OCI-LY3 (cell line): ENCODE measurements around the gene CRHBP.
"Not testable (repeated sequence)": the region's sequence is repeated elsewhere in the genome, so short reads cannot be mapped to it uniquely, and the experiment has no call there.

Experiments
- H2AFZ ChIP-seq: fragments of 200-600, 300-600 bp; shearing (Covaris generic); 2 replicates; pipeline ENCODE4 v1.6.0; 2014; ENCODE audit warnings: antibody characterized with exemption, low read depth, low read length
- H3K27ac ChIP-seq: fragments of 200-600, 300-600 bp; sonication (generic); 2 replicates; pipeline ENCODE4 v1.5.1; 2014; ENCODE audit warnings: mild to moderate bottlenecking, low read length, moderate library complexity, mixed read lengths
- H3K27me3 ChIP-seq: fragments of 200-600, 300-600 bp; sonication (generic); 2 replicates; pipeline ENCODE4 v1.6.1; 2014; ENCODE audit warnings: low read depth, low read length, mixed read lengths
- H3K36me3 ChIP-seq: fragments of 200-600, 300-600 bp; sonication (generic); replicated peaks from 2 replicates; pipeline ENCODE3; 2014; ENCODE audit warnings: low read depth, low read length, mixed read lengths
- H3K4me1 ChIP-seq: fragments of 300-600, 200-600 bp; sonication (generic); 2 replicates; pipeline ENCODE4 v1.6.1; 2014; ENCODE audit warnings: low read length, mixed read lengths
- H3K4me2 ChIP-seq: fragments of 200-600, 300-600 bp; sonication (generic); 2 replicates; pipeline ENCODE4 v1.6.1; 2014; ENCODE audit warnings: low read length, mixed read lengths
- H3K4me3 ChIP-seq: fragments of 300-600, 200-600 bp; sonication (generic); 2 replicates; pipeline ENCODE4 v1.5.1; 2014; ENCODE audit warnings: antibody characterized with exemption, mild to moderate bottlenecking, low read length, moderate library complexity
- H3K79me2 ChIP-seq: fragments of 300-600, 200-600 bp; shearing (Covaris generic); 2 replicates; pipeline ENCODE4 v1.6.1; 2014; ENCODE audit warnings: mild to moderate bottlenecking, low read length, mixed read lengths
- H3K9ac ChIP-seq: fragments of 300-600, 200-600 bp; shearing (Covaris generic); 2 replicates; pipeline ENCODE4 v1.6.0; 2014; ENCODE audit warnings: mild to moderate bottlenecking, low read length, moderate library complexity
- H3K9me3 ChIP-seq: fragments of 200-600, 300-600 bp; shearing (Covaris generic); 2 replicates; pipeline ENCODE4 v1.6.1; 2014; ENCODE audit warnings: low read length, mixed read lengths; ENCODE audit not compliant: insufficient read depth
- H4K20me1 ChIP-seq: fragments of 200-600, 300-600 bp; sonication (generic); 2 replicates; pipeline ENCODE4 v1.6.1; 2016; ENCODE audit warnings: low read length, mixed read lengths; ENCODE audit not compliant: insufficient read depth
- CTCF ChIP-seq: fragments of 200-600, 300-600 bp; sonication (generic); IDR thresholded peaks from 2 replicates; pipeline ENCODE4 v1.5.1; 2014; ENCODE audit warnings: antibody characterized with exemption, low read length, low read depth
- EZH2phosphoT487 ChIP-seq: fragments of 200-600 bp; shearing (Covaris generic); IDR thresholded peaks from 2 replicates; pipeline ENCODE4 v1.6.1; 2018; ENCODE audit warnings: antibody characterized with exemption, mixed run types, low read depth

Gene CRHBP

GRCh38 chr5:76983468-76983867 lies 30.6 kb downstream of the CRHBP start:
- peaks cover 5% of the 10 kb centered on the region; the same call in 1 of the 2 replicates for H3K4me1 ChIP-seq
- no peaks in the 10 kb centered on the region for H3K36me3 ChIP-seq
- TF ChIP-seq CTCF (no peak), EZH2phosphoT487 (no peak)
- H2AFZ ChIP-seq: no peak overlapping the region
- no peak overlapping the region for H3K4me3 ChIP-seq
- H3K9me3 ChIP-seq: no peaks in the 10 kb centered on the region
- no peak overlapping the region for H3K9ac ChIP-seq
- H3K27ac ChIP-seq: no peak overlapping the region
- H3K27me3 ChIP-seq: no peaks in the 10 kb centered on the region
- H4K20me1 ChIP-seq: no peaks in the 10 kb centered on the region
- H3K4me2 ChIP-seq: no peak overlapping the region
- no peaks in the 10 kb centered on the region for H3K79me2 ChIP-seq

- H3K4me2 ChIP-seq: no peak overlapping the region
Measured at GRCh38 chr5:76986825-76987526, 34.1 kb downstream of the CRHBP start.

GRCh38 chr5:76990899-76991459 lies 38.1 kb downstream of the CRHBP start:
- Histone ChIP-seq H3K9me3 (no peaks in the 10 kb centered on the region), H3K4me2 (no peak overlapping the region), H3K36me3 (no peaks in the 10 kb centered on the region), H3K79me2 (no peaks in the 10 kb centered on the region), H2AFZ (no peak overlapping the region), H3K4me3 (no peak overlapping the region), H3K27ac (no peak overlapping the region), H3K27me3 (no peaks in the 10 kb centered on the region), H3K4me1 (peaks cover 5% of the 10 kb centered on the region; the same call in 1 of the 2 replicates), H4K20me1 (no peaks in the 10 kb centered on the region), H3K9ac (no peak overlapping the region)
- no peak for TF ChIP-seq CTCF
- TF ChIP-seq EZH2phosphoT487: no peak

More at GRCh38 chr5:76986825-76987526, 34.1 kb downstream of the CRHBP start:
- Histone ChIP-seq H3K9ac (no peak overlapping the region), H2AFZ (no peak overlapping the region), H3K27ac (no peak overlapping the region), H3K36me3 (no peaks in the 10 kb centered on the region), H3K79me2 (no peaks in the 10 kb centered on the region), H3K27me3 (no peaks in the 10 kb centered on the region), H3K4me1 (peaks cover 5% of the 10 kb centered on the region; the same call in 1 of the 2 replicates), H3K4me3 (no peak overlapping the region), H4K20me1 (no peaks in the 10 kb centered on the region), H3K9me3 (no peaks in the 10 kb centered on the region)
- no peak for TF ChIP-seq CTCF
- TF ChIP-seq EZH2phosphoT487: no peak

- not testable (repeated sequence) for H3K4me3 ChIP-seq, H4K20me1 ChIP-seq, H2AFZ ChIP-seq, H3K36me3 ChIP-seq, H3K9me3 ChIP-seq, H3K4me1 ChIP-seq, H3K27ac ChIP-seq, H3K9ac ChIP-seq, H3K79me2 ChIP-seq, H3K27me3 ChIP-seq, H3K4me2 ChIP-seq
Measured at GRCh38 chr5:76993436-76993835, 40.6 kb downstream of the CRHBP start.
